NCI-H2196 treated with DMSO at 0.1 percent for 48 hours (cell line): ENCODE results near the gene SHISA8.
A peak's percentile ranks its signal among the peaks of the same experiment; 100 is the strongest.

Experiments used
- DNase-seq: peaks from one replicate; lab custom pipeline; 2025; ENCODE audit not compliant: unreplicated experiment; lab: John Stamatoyannopoulos, UW

SHISA8 gene

GRCh38 chr22:41934284-41935014 is 19.6 kb upstream of the SHISA8 start:
- no peak for DNase-seq

GRCh38 chr22:41933411-41934177 is 18.7 kb upstream of the SHISA8 start:
- DNase-seq: no peak

- no peak for DNase-seq
These were observed 17.5 kb upstream of the SHISA8 start for GRCh38 chr22:41932353-41932752.

- no peak for DNase-seq
These were observed 16.9 kb upstream of the SHISA8 start for GRCh38 chr22:41931701-41932269.

GRCh38 chr22:41929418-41929810 is 14.5 kb upstream of the SHISA8 start:
- peak; percentile 16 for DNase-seq

- no peak for DNase-seq
These were observed 13.9 kb upstream of the SHISA8 start for GRCh38 chr22:41928593-41929417.

- no peak for DNase-seq
These were observed 12.9 kb upstream of the SHISA8 start for GRCh38 chr22:41927813-41928212.

- DNase-seq: no peak
These were observed 11.0 kb upstream of the SHISA8 start for GRCh38 chr22:41925783-41926460.

- DNase-seq: no peak
These were observed 8.9 kb upstream of the SHISA8 start for GRCh38 chr22:41923595-41924276.

- no peak for DNase-seq
These were observed 8.2 kb upstream of the SHISA8 start for GRCh38 chr22:41922940-41923594.

- DNase-seq: no peak
These were observed 7.5 kb upstream of the SHISA8 start for GRCh38 chr22:41922328-41922727.

- DNase-seq: no peak
These were observed 5.5 kb upstream of the SHISA8 start for GRCh38 chr22:41920271-41920976.

- no peak for DNase-seq
These were observed 4.7 kb upstream of the SHISA8 start for GRCh38 chr22:41919357-41920224.

- DNase-seq: peak; percentile 44
These were observed 3.3 kb upstream of the SHISA8 start for GRCh38 chr22:41917903-41918791.

GRCh38 chr22:41917375-41917902 is 2.6 kb upstream of the SHISA8 start:
- peak; percentile 80 for DNase-seq

- no peak for DNase-seq
These were observed 2.0 kb upstream of the SHISA8 start for GRCh38 chr22:41916745-41917358.
